ENCODE data around the gene CTCF.

DNA sequence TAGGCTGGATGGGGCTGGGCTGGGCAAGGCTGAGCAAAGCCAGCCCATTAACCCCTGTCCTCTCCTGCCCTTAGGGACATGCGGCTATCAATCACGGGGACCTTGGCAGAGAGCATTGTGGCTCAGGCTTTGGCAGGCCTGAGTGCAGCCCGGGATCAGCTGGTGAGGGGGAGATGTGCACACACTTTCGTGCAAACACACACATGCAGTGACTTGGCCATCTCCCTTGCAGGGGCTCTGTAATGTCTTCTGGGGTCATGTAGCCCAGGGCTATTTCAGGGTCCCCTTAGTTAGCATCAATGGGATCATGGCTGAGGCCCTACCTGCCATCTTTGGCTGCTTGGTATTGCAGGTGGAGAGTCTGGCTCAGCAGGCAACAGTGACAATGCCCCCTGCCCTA lies 89.5 kb downstream of the CTCF start:
- no peak for TF ChIP-seq CTCF (IDR thresholded peaks at IDR 0.05; ENCODE audit: poor library complexity)
- no peak for TF ChIP-seq EZH2 (IDR thresholded peaks at IDR 0.05; ENCODE audit: borderline replicate concordance)
- TF ChIP-seq EZH2phosphoT487 (IDR thresholded peaks at IDR 0.05; ENCODE audit: low read depth, severe bottlenecking, unreplicated experiment): no peak
